Stimulated activated naive CD4-positive, alpha-beta T cell treated with Interleukin-2 at 50 U/mL for 16 hours (primary cell): ENCODE data around the gene CRYBG2.
A peak's percentile ranks its signal among the peaks of the same experiment; 100 is the strongest.
"Not testable (repeated sequence)": the region's sequence is repeated elsewhere in the genome, so short reads cannot be mapped to it uniquely, and the experiment has no call there.

Source experiments
- DNase-seq: peaks from one replicate; lab custom pipeline; 2025; lab: John Stamatoyannopoulos, UW

The CRYBG2 gene

GRCh38 chr1:26350701-26351589, 3.0 kb downstream of the CRYBG2 start:
- DNase-seq: no peak

- no peak for DNase-seq
Observed at GRCh38 chr1:26350343-26350700, 3.6 kb downstream of the CRYBG2 start.

- no peak for DNase-seq
Observed at GRCh38 chr1:26349877-26350244, 4.1 kb downstream of the CRYBG2 start.

GRCh38 chr1:26349188-26349876, 4.6 kb downstream of the CRYBG2 start:
- no peak for DNase-seq

- no peak for DNase-seq
Observed at GRCh38 chr1:26346274-26347033, 7.5 kb downstream of the CRYBG2 start.

- DNase-seq: no peak
Observed at GRCh38 chr1:26345718-26346117, 8.2 kb downstream of the CRYBG2 start.

- DNase-seq: no peak
Observed at GRCh38 chr1:26344147-26344920, 9.6 kb downstream of the CRYBG2 start.

GRCh38 chr1:26340047-26340481, 13.9 kb downstream of the CRYBG2 start:
- DNase-seq: no peak

- DNase-seq: no peak
Observed at GRCh38 chr1:26338670-26339069, 15.3 kb downstream of the CRYBG2 start.

GRCh38 chr1:26337625-26338024, 16.3 kb downstream of the CRYBG2 start:
- DNase-seq: no peak

- no peak for DNase-seq
Observed at GRCh38 chr1:26337206-26337535, 16.8 kb downstream of the CRYBG2 start.

GRCh38 chr1:26336477-26337205, 17.3 kb downstream of the CRYBG2 start:
- DNase-seq: peak; percentile 86

- DNase-seq: no peak
Observed at GRCh38 chr1:26335774-26336476, 18.0 kb downstream of the CRYBG2 start.

GRCh38 chr1:26333312-26333711, 20.6 kb downstream of the CRYBG2 start:
- not testable (repeated sequence) for DNase-seq

GRCh38 chr1:26330276-26330675, 23.7 kb downstream of the CRYBG2 start:
- DNase-seq: no peak

- DNase-seq: not testable (repeated sequence)
Observed at GRCh38 chr1:26329380-26329779, 24.6 kb downstream of the CRYBG2 start.

GRCh38 chr1:26328597-26328996, 25.3 kb downstream of the CRYBG2 start:
- DNase-seq: no peak

GRCh38 chr1:26327956-26328362, 26.0 kb downstream of the CRYBG2 start:
- no peak for DNase-seq

GRCh38 chr1:26324550-26324949, 29.4 kb downstream of the CRYBG2 start:
- no peak for DNase-seq

GRCh38 chr1:26323382-26323781, 30.5 kb downstream of the CRYBG2 start:
- no peak for DNase-seq

- DNase-seq: no peak
Observed at GRCh38 chr1:26322042-26322331, 31.9 kb downstream of the CRYBG2 start.
